Measurements from ENCODE around the gene PDE11A.
A peak's percentile ranks its signal among the peaks of the same experiment; 100 is the strongest.

PDE11A gene

GRCh38 chr2:177758591-177759371 is 313.8 kb downstream of the PDE11A start:
- no peak overlapping the region for H3K27ac ChIP-seq
- TF ChIP-seq CTCF (conservative IDR thresholded peaks at IDR 0.05) (peak; percentile 26), ZFX (IDR thresholded peaks at IDR 0.05) (no peak)

GRCh38 chr2:177756336-177756735 is 316.2 kb downstream of the PDE11A start:
- no peak for TF ChIP-seq ZFX (IDR thresholded peaks at IDR 0.05)
- TF ChIP-seq CTCF (conservative IDR thresholded peaks at IDR 0.05): no peak
- no peak overlapping the region for H3K27ac ChIP-seq

GRCh38 chr2:177754492-177754873 is 318.1 kb downstream of the PDE11A start:
- no peak for TF ChIP-seq ZFX (IDR thresholded peaks at IDR 0.05)
- TF ChIP-seq CTCF (conservative IDR thresholded peaks at IDR 0.05): no peak

GRCh38 chr2:177753682-177754491 is 318.7 kb downstream of the PDE11A start:
- no peak overlapping the region for H3K27ac ChIP-seq
- no peak for TF ChIP-seq ZFX (IDR thresholded peaks at IDR 0.05)
- TF ChIP-seq CTCF (conservative IDR thresholded peaks at IDR 0.05): no peak

More at GRCh38 chr2:177754492-177754873, 318.1 kb downstream of the PDE11A start:
- H3K27ac ChIP-seq: no peak overlapping the region

- TF ChIP-seq CTCF (conservative IDR thresholded peaks at IDR 0.05) (no peak), ZFX (IDR thresholded peaks at IDR 0.05) (no peak)
- H3K27ac ChIP-seq: no peak overlapping the region
Measured at GRCh38 chr2:177748360-177748759, 324.2 kb downstream of the PDE11A start.

- no peak overlapping the region for H3K27ac ChIP-seq
- TF ChIP-seq ZFX (IDR thresholded peaks at IDR 0.05): no peak
- TF ChIP-seq CTCF (conservative IDR thresholded peaks at IDR 0.05): no peak
Measured at GRCh38 chr2:177747384-177747783, 325.2 kb downstream of the PDE11A start.

GRCh38 chr2:177746358-177746757 is 326.2 kb downstream of the PDE11A start:
- no peak for TF ChIP-seq CTCF (conservative IDR thresholded peaks at IDR 0.05)
- no peak for TF ChIP-seq ZFX (IDR thresholded peaks at IDR 0.05)
- no peak overlapping the region for H3K27ac ChIP-seq

Measured in C4-2B (cell line).